Activated CD4-positive, CD25-positive, alpha-beta regulatory T cell treated with anti-CD3 and anti-CD28 coated beads, Interleukin-2, amount 50 U/mL, for 16 hours (primary cell): ENCODE measurements around the gene SYT1.
"Not testable (repeated sequence)": the region's sequence is repeated elsewhere in the genome, so short reads cannot be mapped to it uniquely, and the experiment has no call there.

ENCODE experiments used
- DNase-seq: peaks from one replicate; pipeline ENCODE4 v3.0.0-alpha.2; 2020; ENCODE audit warnings: low read depth, low spot score

The SYT1 gene

GRCh38 chr12:78864403-78864869 lies at the start of gene SYT1:
SYT1 (plus strand) TSS chr12:78864774.
- no peak for DNase-seq

GRCh38 chr12:78818487-78818886 lies 46.1 kb upstream of the SYT1 start:
- DNase-seq: no peak

- no peak for DNase-seq
These were observed 43.6 kb upstream of the SYT1 start for GRCh38 chr12:78820946-78821345.

GRCh38 chr12:78824918-78825317 lies 39.7 kb upstream of the SYT1 start:
- DNase-seq: no peak

- no peak for DNase-seq
These were observed 34.9 kb upstream of the SYT1 start for GRCh38 chr12:78829690-78830089.

- DNase-seq: no peak
These were observed 29.1 kb upstream of the SYT1 start for GRCh38 chr12:78835493-78835892.

GRCh38 chr12:78840518-78841019 lies 24.0 kb upstream of the SYT1 start:
- DNase-seq: not testable (repeated sequence)

GRCh38 chr12:78853231-78853630 lies 11.3 kb upstream of the SYT1 start:
- no peak for DNase-seq

- DNase-seq: no peak
These were observed 832 bp upstream of the SYT1 start for GRCh38 chr12:78863482-78864402.

GRCh38 chr12:78864870-78865463 lies 393 bp downstream of the SYT1 start:
- no peak for DNase-seq

- no peak for DNase-seq
These were observed 942 bp downstream of the SYT1 start for GRCh38 chr12:78865516-78865915.

- DNase-seq: no peak
These were observed 1.9 kb downstream of the SYT1 start for GRCh38 chr12:78866518-78866917.

GRCh38 chr12:78870539-78870938 lies 6.0 kb downstream of the SYT1 start:
- no peak for DNase-seq

- DNase-seq: no peak
These were observed 7.0 kb downstream of the SYT1 start for GRCh38 chr12:78871566-78871965.

- no peak for DNase-seq
These were observed 13.9 kb downstream of the SYT1 start for GRCh38 chr12:78878459-78878858.

- DNase-seq: no peak
These were observed 14.3 kb downstream of the SYT1 start for GRCh38 chr12:78878866-78879265.

- no peak for DNase-seq
These were observed 15.5 kb downstream of the SYT1 start for GRCh38 chr12:78880078-78880477.

- no peak for DNase-seq
These were observed 17.1 kb downstream of the SYT1 start for GRCh38 chr12:78881685-78882084.

GRCh38 chr12:78885466-78885865 lies 20.9 kb downstream of the SYT1 start:
- DNase-seq: no peak

GRCh38 chr12:78886719-78887407 lies 22.3 kb downstream of the SYT1 start:
- DNase-seq: no peak

GRCh38 chr12:78887444-78887843 lies 22.9 kb downstream of the SYT1 start:
- DNase-seq: no peak

- DNase-seq: no peak
These were observed 24.0 kb downstream of the SYT1 start for GRCh38 chr12:78888568-78888967.
